AG04449 (cell line): ENCODE results near the gene EXD3.

ENCODE experiments used
- CTCF ChIA-PET: fragments of 350-600 bp; formaldehyde crosslinking; extraction: SDS; loops from one replicate; lab custom pipeline; 2021; ENCODE audit warnings: antibody characterized with exemption; lab: Yijun Ruan, JAX
- POLR2A ChIA-PET: fragments of 400-600, 350-600 bp; formaldehyde crosslinking; extraction: SDS; loops from one replicate; lab custom pipeline; 2020; ENCODE audit warnings: antibody characterized with exemption, inconsistent platforms; lab: Yijun Ruan, JAX
- DNase-seq: peaks from one replicate; pipeline ENCODE4 v3.0.0-alpha.2; 2010; ENCODE audit warnings: low read depth, low spot score
- H3K4me3 ChIP-seq: 2 replicates; pipeline ENCODE4 v1.5.1; 2011; ENCODE audit warnings: low read depth, mild to moderate bottlenecking, control low read depth, low read length
- CTCF ChIP-seq: IDR thresholded peaks from one replicate; pipeline ENCODE4 v1.5.1; 2011; ENCODE audit warnings: mild to moderate bottlenecking, moderate library complexity, low read length, control low read depth, inconsistent platforms; ENCODE audit not compliant: insufficient read depth; ENCODE audit errors: missing control alignments

EXD3 gene

GRCh38 chr9:137296670-137297664 lies 126.0 kb downstream of the EXD3 start:
- no peak for DNase-seq
- POLR2A ChIA-PET: no interaction called here
- no peak for TF ChIP-seq CTCF
- H3K4me3 ChIP-seq: no peak overlapping the region
- CTCF ChIA-PET: interaction anchor here (0.7 to 1.5 kb wide), 12 partner anchors 9 to 229 kb away, joined by 3 to 7 read pairs (median 4); no protein-coding TSS in a partner anchor

- POLR2A ChIA-PET: no interaction called here
Measured at GRCh38 chr9:137295849-137296669, 126.9 kb downstream of the EXD3 start.

GRCh38 chr9:137295238-137295811 lies 127.6 kb downstream of the EXD3 start:
- no peak for DNase-seq
- CTCF ChIA-PET: interaction anchor here (1.6 to 3.3 kb wide), 4 partner anchors 11 to 237 kb away, joined by 4 to 11 read pairs (median 8); partner anchors contain the start of genes EXD3 and NOXA1
- peak; percentile 47 for TF ChIP-seq CTCF
- H3K4me3 ChIP-seq: peak overlapping the region; percentile 6; the same call in 1 of the 2 replicates
- POLR2A ChIA-PET: no interaction called here

More at GRCh38 chr9:137295849-137296669, 126.9 kb downstream of the EXD3 start:
- no peak for DNase-seq
- no peak overlapping the region for H3K4me3 ChIP-seq
- CTCF ChIA-PET: interaction anchor here (0.7 to 3.3 kb wide), 9 partner anchors 9 to 230 kb away, joined by 3 to 11 read pairs (median 5); no protein-coding TSS in a partner anchor
- TF ChIP-seq CTCF: no peak

GRCh38 chr9:137294681-137295237 lies 128.2 kb downstream of the EXD3 start:
- POLR2A ChIA-PET: interaction anchor here (0.6 kb wide), 1 partner anchor 54 kb away, joined by 3 read pairs; the partner anchor contains the start of gene TUBB4B
- TF ChIP-seq CTCF: peak; percentile 43
- no peak overlapping the region for H3K4me3 ChIP-seq
- CTCF ChIA-PET: interaction anchor here (0.9 to 3.3 kb wide), 11 partner anchors 10 to 238 kb away, joined by 3 to 11 read pairs (median 5); partner anchors contain the start of genes EXD3 and NOXA1
- no peak for DNase-seq

- POLR2A ChIA-PET: interaction anchor here (0.6 kb wide), 1 partner anchor 53 kb away, joined by 3 read pairs; the partner anchor contains the start of gene TUBB4B
- TF ChIP-seq CTCF: no peak
- CTCF ChIA-PET: interaction anchor here (0.9 to 3.3 kb wide), 14 partner anchors 9 to 238 kb away, joined by 3 to 11 read pairs (median 5); partner anchors contain the start of genes EXD3, NOXA1 and NRARP
- DNase-seq: no peak
- no peak overlapping the region for H3K4me3 ChIP-seq
Measured at GRCh38 chr9:137294091-137294680, 128.8 kb downstream of the EXD3 start.
